HG03521 (cell line): ENCODE data around the gene TSC1.

Experiments used
- ATAC-seq: cut with Tn5 transposase; IDR thresholded peaks from one replicate; pipeline ENCODE4 v1.9.1; 2021; ENCODE audit warnings: mild to moderate bottlenecking, moderate library complexity; ENCODE audit not compliant: unreplicated experiment

TSC1 gene

GRCh38 chr9:132894862-132895835 lies 49.3 kb downstream of the TSC1 start:
- ATAC-seq = no peak

- ATAC-seq = no peak
Measured at GRCh38 chr9:132894346-132894745, 50.1 kb downstream of the TSC1 start.

GRCh38 chr9:132892400-132892799 lies 52.0 kb downstream of the TSC1 start:
- no peak for ATAC-seq

- ATAC-seq = no peak
Measured at GRCh38 chr9:132888151-132888550, 56.3 kb downstream of the TSC1 start.

GRCh38 chr9:132887181-132888120 lies 57.0 kb downstream of the TSC1 start:
- no peak for ATAC-seq

- ATAC-seq = no peak
Measured at GRCh38 chr9:132886334-132886725, 58.1 kb downstream of the TSC1 start.

GRCh38 chr9:132885720-132886333 lies 58.6 kb downstream of the TSC1 start:
- ATAC-seq = no peak

- ATAC-seq = no peak
Measured at GRCh38 chr9:132883349-132884294, 60.8 kb downstream of the TSC1 start.

- no peak for ATAC-seq
Measured at GRCh38 chr9:132882616-132883015, 61.8 kb downstream of the TSC1 start.

- ATAC-seq = no peak
Measured at GRCh38 chr9:132881826-132882225, 62.6 kb downstream of the TSC1 start.

GRCh38 chr9:132880324-132880661 lies 64.1 kb downstream of the TSC1 start:
- no peak for ATAC-seq

- ATAC-seq = no peak
Measured at GRCh38 chr9:132879457-132880323, 64.7 kb downstream of the TSC1 start.

- no peak for ATAC-seq
Measured at GRCh38 chr9:132878695-132879456, 65.5 kb downstream of the TSC1 start, which contains the start of gene SPACA9. SPACA9 (plus strand) TSS chr9:132878898; CDS start chr9:132883948, 5,050 bp downstream.

GRCh38 chr9:132877824-132878694 lies 66.4 kb downstream of the TSC1 start, which contains the start of gene AK8:
AK8 (minus strand) TSS chr9:132878284; CDS start chr9:132878255, 29 bp downstream.
- peak; percentile 71 for ATAC-seq

- ATAC-seq = no peak
Measured at GRCh38 chr9:132877458-132877823, 67.0 kb downstream of the TSC1 start.

- no peak for ATAC-seq
Measured at GRCh38 chr9:132876849-132877248, 67.6 kb downstream of the TSC1 start.

- ATAC-seq = no peak
Measured at GRCh38 chr9:132875159-132875558, 69.3 kb downstream of the TSC1 start.
